Spinal cord (tissue), 10 donors: ENCODE measurements around the gene IL36RN. TPM values are rescaled to one million over a fixed set of nuclear protein-coding genes. Genes with fewer than 3 reads are reported as not detected.

Source experiments
- DNase-seq, 6 donors: peaks; one replicate each; pipeline versions ENCODE4 v3.0.0 to v3.0.0-alpha.2; 2013 to 2015; ENCODE audit warnings: low spot score in 6 of 6, low read depth in 4 of 6
- H3K27ac ChIP-seq: one replicate; pipeline ENCODE4 v1.5.1; 2013; ENCODE audit warnings: low read depth, low read length, control low read depth
- H3K27me3 ChIP-seq: one replicate; pipeline ENCODE4 v1.6.1; 2013; ENCODE audit warnings: low read length; ENCODE audit not compliant: control insufficient read depth, insufficient read depth
- H3K36me3 ChIP-seq: one replicate; pipeline ENCODE4 v1.6.1; 2013; ENCODE audit warnings: low read length; ENCODE audit not compliant: control insufficient read depth, insufficient read depth
- H3K4me1 ChIP-seq: one replicate; pipeline ENCODE4 v1.6.1; 2013; ENCODE audit warnings: low read length; ENCODE audit not compliant: control insufficient read depth, insufficient read depth
- H3K4me3 ChIP-seq: one replicate; pipeline ENCODE4 v1.5.1; 2013; ENCODE audit warnings: low read depth, low read length, control low read depth
- H3K9me3 ChIP-seq: one replicate; pipeline ENCODE4 v1.6.1; 2013; ENCODE audit warnings: low read length; ENCODE audit not compliant: control insufficient read depth, insufficient read depth
- WGBS: methylation state at CpG from one replicate; pipeline ENCODE4 v1.1.5; 2013; ENCODE audit warnings: missing lambda C conversion rate; ENCODE audit not compliant: insufficient coverage; 5-methylcytosine and 5-hydroxymethylcytosine counted together
- polyA plus RNA-seq, 2 donors: library from polyadenylated mRNA; unstranded; fragments of 120-200 nt; gene quantifications; one replicate each; pipeline ENCODE4 v1.2.1, GENCODE V29; 2013; ENCODE audit not compliant: insufficient read length in 2 of 2
- total RNA-seq, 2 donors: library from RNA; depleted of rRNA in 1 of 2; stranded (reverse); fragments of 120-200 nt in 1 of 2; fragments of >200 nt in 1 of 2; gene quantifications; one replicate each; pipeline versions ENCODE4 v1.2.3 to v1.2.4, GENCODE V29; 2013 to 2014
- donor health status: healthy.

IL36RN gene
- total and polyA plus RNA-seq, 4 donors = 0.11 TPM; not detected in 3

GRCh38 chr2:113058411-113058994 is 495 bp upstream of the IL36RN start:
- Histone ChIP-seq H3K27ac (no peak overlapping the region), H3K4me1 (no peaks in the 10 kb centered on the region), H3K9me3 (no peaks in the 10 kb centered on the region), H3K36me3 (no peaks in the 10 kb centered on the region), H3K4me3 (no peak overlapping the region), H3K27me3 (no peaks in the 10 kb centered on the region)
- 45% methylated on average over 2 of the region's 2 CpGs for WGBS
- DNase-seq = no peak

GRCh38 chr2:113060396-113060795 is 1.4 kb downstream of the IL36RN start:
- Histone ChIP-seq H3K4me3 (no peak overlapping the region), H3K27me3 (no peaks in the 10 kb centered on the region), H3K27ac (no peak overlapping the region), H3K4me1 (no peaks in the 10 kb centered on the region), H3K9me3 (no peaks in the 10 kb centered on the region), H3K36me3 (no peaks in the 10 kb centered on the region)
- DNase-seq = no peak
- WGBS = 96% methylated on average over 3 of the region's 4 CpGs

GRCh38 chr2:113060796-113061195 is 1.8 kb downstream of the IL36RN start:
- Histone ChIP-seq H3K4me3 (no peak overlapping the region), H3K27me3 (no peaks in the 10 kb centered on the region), H3K4me1 (no peaks in the 10 kb centered on the region), H3K36me3 (no peaks in the 10 kb centered on the region), H3K9me3 (no peaks in the 10 kb centered on the region), H3K27ac (no peak overlapping the region)
- DNase-seq = no peak
- no CpG with 5 or more reads among the region's 1 CpG for WGBS

GRCh38 chr2:113061241-113061640 is 2.2 kb downstream of the IL36RN start:
- Histone ChIP-seq H3K27me3 (no peaks in the 10 kb centered on the region), H3K4me1 (no peaks in the 10 kb centered on the region), H3K36me3 (no peaks in the 10 kb centered on the region), H3K9me3 (no peaks in the 10 kb centered on the region), H3K27ac (no peak overlapping the region), H3K4me3 (no peak overlapping the region)
- no peak for DNase-seq
- WGBS = 80% methylated on average over 1 of the region's 2 CpGs

GRCh38 chr2:113061896-113062770 is 3.1 kb downstream of the IL36RN start:
- Histone ChIP-seq H3K27me3 (no peaks in the 10 kb centered on the region), H3K4me1 (no peaks in the 10 kb centered on the region), H3K9me3 (no peaks in the 10 kb centered on the region), H3K4me3 (no peak overlapping the region), H3K36me3 (no peaks in the 10 kb centered on the region), H3K27ac (no peak overlapping the region)
- WGBS = 95% methylated on average over 17 of the region's 18 CpGs
- no peak for DNase-seq

- WGBS = 86% methylated on average over 1 of the region's 5 CpGs
- Histone ChIP-seq H3K4me1 (no peaks in the 10 kb centered on the region), H3K4me3 (no peak overlapping the region), H3K9me3 (no peaks in the 10 kb centered on the region), H3K36me3 (no peaks in the 10 kb centered on the region), H3K27ac (no peak overlapping the region), H3K27me3 (no peaks in the 10 kb centered on the region)
- DNase-seq = no peak
Observed at GRCh38 chr2:113064281-113064680, 5.3 kb downstream of the IL36RN start.

GRCh38 chr2:113064898-113065297 is 5.9 kb downstream of the IL36RN start:
- Histone ChIP-seq H3K4me3 (no peak overlapping the region), H3K9me3 (no peaks in the 10 kb centered on the region), H3K4me1 (no peaks in the 10 kb centered on the region), H3K27me3 (no peaks in the 10 kb centered on the region), H3K36me3 (no peaks in the 10 kb centered on the region), H3K27ac (no peak overlapping the region)
- no peak for DNase-seq
- 100% methylated on average over 1 of the region's 1 CpG for WGBS

- H3K4me3 ChIP-seq = no peak within 1 kb of the TSS
- H3K36me3 ChIP-seq = no peaks in the 10 kb centered on the region
- no peaks in the 10 kb centered on the region for H3K27me3 ChIP-seq
- no peaks in the 10 kb centered on the region for H3K4me1 ChIP-seq
- DNase-seq = no peak
- H3K9me3 ChIP-seq = no peaks in the 10 kb centered on the region
- 82% methylated on average over 3 of the region's 3 CpGs for WGBS
- no peak within 1 kb of the TSS for H3K27ac ChIP-seq
Observed at GRCh38 chr2:113067681-113068080, 8.7 kb downstream of the IL36RN start, which contains the start of gene IL1F10. IL1F10 (plus strand) TSS chr2:113067970; CDS start chr2:113072739, 4,769 bp downstream.

- no peaks in the 10 kb centered on the region for H3K9me3 ChIP-seq
- H3K27ac ChIP-seq = no peak overlapping the region
- H3K4me3 ChIP-seq = no peak overlapping the region
- no peaks in the 10 kb centered on the region for H3K36me3 ChIP-seq
- DNase-seq = no peak
- no peaks in the 10 kb centered on the region for H3K4me1 ChIP-seq
- H3K27me3 ChIP-seq = no peaks in the 10 kb centered on the region
- WGBS = no CpG with 5 or more reads among the region's 2 CpGs
Observed at GRCh38 chr2:113068249-113068648, 9.3 kb downstream of the IL36RN start.
